ENCODE measurements around the gene PHF13. TPM values are rescaled to one million over a fixed set of nuclear protein-coding genes. Genes with fewer than 3 reads are reported as not detected.

Gene PHF13
- total and polyA plus RNA-seq, 8 donors: 11.1 to 24.8 (median 19.8) TPM

GRCh38 chr1:6581561-6582305, 31.8 kb upstream of the PHF13 start:
- H3K4me1 ChIP-seq: peaks cover 11 to 48% of the 10 kb centered on the region in 2 donors
- no peaks in the 10 kb centered on the region for H3K27me3 ChIP-seq
- ATAC-seq (peak; percentile 9), DNase-seq (peak in 2 of 4 donors; percentile 69 to 85)
- peak overlapping the region in 1 of 2 donors; percentile 96 for H3K27ac ChIP-seq
- H3K4me3 ChIP-seq: peak overlapping the region in 1 of 2 donors; percentile 88
- intact Hi-C loops (cut with DNase I): no loop called here
- TF ChIP-seq CTCF (IDR thresholded peaks at IDR 0.05): no peak
- H3K36me3 ChIP-seq: peaks cover 0 to 12% of the 10 kb centered on the region in 2 donors
- H3K9me3 ChIP-seq: no peaks in the 10 kb centered on the region

GRCh38 chr1:6582370-6582769, 31.2 kb upstream of the PHF13 start:
- Histone ChIP-seq H3K9me3 (no peaks in the 10 kb centered on the region), H3K4me3 (peak overlapping the region in 1 of 2 donors; percentile 88), H3K36me3 (peaks cover 0 to 18% of the 10 kb centered on the region in 2 donors), H3K27ac (peak overlapping the region in 1 of 2 donors; percentile 96), H3K4me1 (peaks cover 11 to 54% of the 10 kb centered on the region in 2 donors), H3K27me3 (no peaks in the 10 kb centered on the region)
- ATAC-seq (no peak), DNase-seq (no peak)
- intact Hi-C loops (cut with DNase I): no loop called here
- no peak for TF ChIP-seq CTCF (IDR thresholded peaks at IDR 0.05)

- no peak overlapping the region for H3K4me3 ChIP-seq
- no peaks in the 10 kb centered on the region for H3K9me3 ChIP-seq
- peaks cover 11 to 66% of the 10 kb centered on the region in 2 donors for H3K4me1 ChIP-seq
- H3K27ac ChIP-seq: no peak overlapping the region
- ATAC-seq (no peak), DNase-seq (no peak)
- TF ChIP-seq CTCF (IDR thresholded peaks at IDR 0.05): no peak
- no peaks in the 10 kb centered on the region for H3K27me3 ChIP-seq
- H3K36me3 ChIP-seq: peaks cover 0 to 39% of the 10 kb centered on the region in 2 donors
- intact Hi-C loops (cut with DNase I): no loop called here
Observed at GRCh38 chr1:6584126-6585080, 29.1 kb upstream of the PHF13 start.

- intact Hi-C loops (cut with DNase I): no loop called here
- no peaks in the 10 kb centered on the region for H3K9me3 ChIP-seq
- peaks cover 11 to 68% of the 10 kb centered on the region in 2 donors for H3K4me1 ChIP-seq
- no peak for TF ChIP-seq CTCF (IDR thresholded peaks at IDR 0.05)
- no peak overlapping the region for H3K27ac ChIP-seq
- H3K27me3 ChIP-seq: no peaks in the 10 kb centered on the region
- DNase-seq (no peak), ATAC-seq (no peak)
- no peak overlapping the region for H3K4me3 ChIP-seq
- peaks cover 0 to 47% of the 10 kb centered on the region in 2 donors for H3K36me3 ChIP-seq
Observed at GRCh38 chr1:6585081-6585722, 28.3 kb upstream of the PHF13 start.
